ENCODE data around the gene ATG7. TPM values are rescaled to one million over a fixed set of nuclear protein-coding genes. Genes with fewer than 3 reads are reported as not detected.

Gene ATG7
- total RNA-seq, 3 donors from 2014 or later (not counting 1 experiment from before 2014, with no cell fraction given): 55.3 to 72.9 (median 68.6) TPM

DNA sequence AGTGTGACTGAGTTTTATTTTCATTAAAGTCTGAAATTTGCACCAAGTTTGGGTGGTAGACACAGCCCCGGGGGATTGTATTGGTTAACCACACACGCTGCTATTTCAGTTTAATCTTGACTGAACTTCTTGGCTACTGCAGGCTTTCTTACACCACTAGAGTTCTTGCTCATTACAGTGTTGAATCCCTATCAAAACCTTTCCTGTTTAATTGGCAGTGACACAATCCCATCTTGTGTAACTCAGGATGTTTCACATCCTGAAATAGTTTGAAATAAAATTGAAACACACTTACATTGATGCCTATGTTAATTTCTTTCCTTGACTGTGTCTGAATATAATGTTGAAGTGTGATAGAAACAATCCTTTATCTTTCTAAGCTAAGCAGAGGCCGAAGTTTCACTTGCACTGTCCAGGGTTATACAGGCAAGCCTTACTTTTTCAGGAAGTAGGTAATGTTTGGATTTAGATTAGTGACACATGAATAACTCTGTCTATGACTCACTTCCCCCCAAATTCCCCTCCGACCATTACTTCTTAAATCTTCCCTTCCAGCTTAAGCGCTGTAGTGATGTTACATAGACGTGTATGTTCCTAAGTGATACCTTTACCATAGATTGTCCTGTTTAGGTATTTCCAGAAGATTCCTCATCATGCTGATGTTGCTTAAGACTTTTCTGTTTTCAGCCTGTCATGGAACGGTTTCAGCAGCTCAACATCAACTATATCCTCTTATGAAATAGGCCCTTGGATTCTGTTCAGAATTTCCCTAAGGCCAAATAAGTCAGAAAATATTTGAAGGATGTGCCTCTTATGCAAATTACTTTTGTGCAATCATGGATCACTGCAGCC is 16.8 kb downstream of the ATG7 start:
- Histone ChIP-seq H3K36me3 (ENCODE audit: control insufficient read depth, insufficient read depth, low read length) (no peaks in the 10 kb centered on the region), H3K27me3 (ENCODE audit: control insufficient read depth, insufficient read depth, low read length) (no peaks in the 10 kb centered on the region), H3K4me1 (ENCODE audit: control insufficient read depth, insufficient read depth, low read length) (peaks cover 36% of the 10 kb centered on the region), H3K27ac (ENCODE audit: low read length) (peak overlapping the region; percentile 89), H3K9me3 (ENCODE audit: control insufficient read depth, insufficient read depth, low read length) (no peaks in the 10 kb centered on the region), H3K4me3 (ENCODE audit: low read length) (no peak overlapping the region)
- intact Hi-C loops (cut with micrococcal nuclease): no loop called here
- TF ChIP-seq, protein P1, sequence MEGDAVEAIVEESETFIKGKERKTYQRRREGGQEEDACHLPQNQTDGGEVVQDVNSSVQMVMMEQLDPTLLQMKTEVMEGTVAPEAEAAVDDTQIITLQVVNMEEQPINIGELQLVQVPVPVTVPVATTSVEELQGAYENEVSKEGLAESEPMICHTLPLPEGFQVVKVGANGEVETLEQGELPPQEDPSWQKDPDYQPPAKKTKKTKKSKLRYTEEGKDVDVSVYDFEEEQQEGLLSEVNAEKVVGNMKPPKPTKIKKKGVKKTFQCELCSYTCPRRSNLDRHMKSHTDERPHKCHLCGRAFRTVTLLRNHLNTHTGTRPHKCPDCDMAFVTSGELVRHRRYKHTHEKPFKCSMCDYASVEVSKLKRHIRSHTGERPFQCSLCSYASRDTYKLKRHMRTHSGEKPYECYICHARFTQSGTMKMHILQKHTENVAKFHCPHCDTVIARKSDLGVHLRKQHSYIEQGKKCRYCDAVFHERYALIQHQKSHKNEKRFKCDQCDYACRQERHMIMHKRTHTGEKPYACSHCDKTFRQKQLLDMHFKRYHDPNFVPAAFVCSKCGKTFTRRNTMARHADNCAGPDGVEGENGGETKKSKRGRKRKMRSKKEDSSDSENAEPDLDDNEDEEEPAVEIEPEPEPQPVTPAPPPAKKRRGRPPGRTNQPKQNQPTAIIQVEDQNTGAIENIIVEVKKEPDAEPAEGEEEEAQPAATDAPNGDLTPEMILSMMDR (IDR thresholded peaks at IDR 0.05): no peak
- ATAC-seq (peak; percentile 41 to 78 (median 47)), DNase-seq (peak in 1 of 2 donors; percentile 65)
- Mint-ChIP-seq H3K27me3 (ENCODE audit: low read depth in 2 of 2) (no peaks in the 10 kb centered on the region), H3K9me3 (no peaks in the 10 kb centered on the region), H3K36me3 (no peaks in the 10 kb centered on the region), H3K27ac (peak overlapping the region; percentile 94), H3K4me3 (peak overlapping the region; percentile 69), H3K4me1 (peaks cover 55 to 63% of the 10 kb centered on the region in 2 donors)
- 28% methylated on average over 5 of the region's 7 CpGs for WGBS (ENCODE audit: insufficient coverage)

DNA sequence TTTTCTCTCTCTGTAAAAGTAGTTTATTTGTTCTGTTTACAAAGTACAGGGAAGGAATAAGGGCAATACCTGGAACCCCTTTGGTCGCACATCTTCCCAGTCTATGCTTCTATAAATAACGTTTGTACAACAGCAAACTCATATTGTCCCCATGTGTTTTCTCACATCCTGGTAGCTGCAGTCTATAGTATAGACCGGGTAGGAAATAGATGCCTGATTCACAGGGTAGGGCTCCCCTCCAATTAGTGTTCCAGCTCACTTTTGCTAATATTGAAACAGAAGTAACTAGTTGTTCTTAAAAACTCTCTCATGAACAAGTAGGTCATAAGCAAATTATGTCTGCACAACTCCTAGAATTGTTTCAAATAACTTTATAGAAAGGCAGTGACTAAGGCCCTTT is 17.7 kb downstream of the ATG7 start:
- intact Hi-C loops (cut with micrococcal nuclease): loop anchor here (5.0 kb wide), 1 partner anchor 352 kb away; the partner anchor contains the start of gene VGLL4
- ATAC-seq: no peak
- H3K36me3 Mint-ChIP-seq: no peaks in the 10 kb centered on the region

DNA sequence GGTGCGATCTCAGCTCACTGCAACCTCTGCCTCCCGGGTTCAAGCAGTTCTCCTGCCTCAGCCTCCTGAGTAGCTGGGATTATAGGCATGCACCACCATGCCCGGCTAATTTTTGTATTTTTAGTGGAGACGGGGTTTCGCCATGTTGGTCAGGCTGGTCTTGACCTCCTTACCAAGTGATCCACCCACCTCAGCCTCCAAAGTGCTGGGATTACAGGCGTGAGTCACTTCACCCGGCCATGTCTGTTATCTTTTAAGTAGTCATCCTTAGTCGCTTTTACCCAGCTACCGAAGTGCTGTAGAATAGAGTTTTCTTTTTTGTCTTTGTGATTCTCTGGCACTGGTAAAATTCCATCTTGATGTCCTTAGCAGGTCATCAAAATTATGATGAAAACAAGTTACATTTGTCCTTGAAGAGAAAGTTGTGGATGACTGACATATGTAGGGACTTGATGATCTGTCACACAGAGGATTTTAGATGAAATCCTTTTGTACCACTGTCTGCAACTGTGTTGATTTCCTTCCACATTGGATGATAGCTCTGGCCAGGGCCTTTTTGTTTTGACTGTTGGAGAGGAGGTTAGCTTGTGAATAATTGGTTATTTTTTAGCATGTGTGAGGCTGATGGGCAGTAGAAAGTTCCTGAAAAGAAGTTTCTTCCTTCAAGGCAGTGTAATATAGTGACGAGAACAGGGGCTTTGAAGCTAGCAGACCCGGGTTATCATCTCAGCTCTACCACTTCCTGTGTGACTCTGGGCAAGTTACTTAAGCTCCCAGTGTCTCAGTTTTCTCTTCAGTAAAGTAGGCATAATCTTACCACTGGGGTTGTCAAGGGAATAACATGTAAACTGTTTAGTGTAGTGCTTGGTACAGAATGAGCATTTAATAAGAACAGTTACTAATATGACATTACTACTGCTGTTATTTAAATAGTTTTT is 18.8 kb downstream of the ATG7 start:
- TF ChIP-seq, protein P1 (IDR thresholded peaks at IDR 0.05): no peak
- Mint-ChIP-seq H3K36me3 (no peaks in the 10 kb centered on the region), H3K27ac (peak overlapping the region; percentile 94), H3K9me3 (no peaks in the 10 kb centered on the region), H3K27me3 (ENCODE audit: low read depth in 2 of 2) (no peaks in the 10 kb centered on the region), H3K4me3 (peak overlapping the region; percentile 74), H3K4me1 (peaks cover 57 to 61% of the 10 kb centered on the region in 2 donors)
- intact Hi-C loops (cut with micrococcal nuclease): loop anchor here (1.0 to 5.0 kb wide), 4 partner anchors 10 to 351 kb away; partner anchors contain the start of genes ATG7 and VGLL4
- no peaks in the 10 kb centered on the region for H3K36me3 ChIP-seq (ENCODE audit: control insufficient read depth, insufficient read depth, low read length)
- peak overlapping the region; percentile 89 for H3K27ac ChIP-seq (ENCODE audit: low read length)
- no peaks in the 10 kb centered on the region for H3K27me3 ChIP-seq (ENCODE audit: control insufficient read depth, insufficient read depth, low read length)
- H3K4me3 ChIP-seq (ENCODE audit: low read length): no peak overlapping the region
- H3K9me3 ChIP-seq (ENCODE audit: control insufficient read depth, insufficient read depth, low read length): no peaks in the 10 kb centered on the region
- ATAC-seq (peak; percentile 83 to 93 (median 92)), DNase-seq (peak; percentile 34 to 77)
- peaks cover 36% of the 10 kb centered on the region for H3K4me1 ChIP-seq (ENCODE audit: control insufficient read depth, insufficient read depth, low read length)
- 71% methylated on average over 10 of the region's 11 CpGs for WGBS (ENCODE audit: insufficient coverage)

More for the DNA sequence above, 17.7 kb downstream of the ATG7 start:
- no peak for DNase-seq
- no peaks in the 10 kb centered on the region for H3K9me3 Mint-ChIP-seq
- Histone ChIP-seq H3K27me3 (ENCODE audit: control insufficient read depth, insufficient read depth, low read length) (no peaks in the 10 kb centered on the region), H3K4me3 (ENCODE audit: low read length) (no peak overlapping the region), H3K9me3 (ENCODE audit: control insufficient read depth, insufficient read depth, low read length) (no peaks in the 10 kb centered on the region), H3K36me3 (ENCODE audit: control insufficient read depth, insufficient read depth, low read length) (no peaks in the 10 kb centered on the region), H3K27ac (ENCODE audit: low read length) (peak overlapping the region; percentile 89), H3K4me1 (ENCODE audit: control insufficient read depth, insufficient read depth, low read length) (peaks cover 36% of the 10 kb centered on the region)
- H3K4me1 Mint-ChIP-seq: peaks cover 55 to 63% of the 10 kb centered on the region in 2 donors
- H3K27me3 Mint-ChIP-seq (ENCODE audit: low read depth in 2 of 2): no peaks in the 10 kb centered on the region
- peak overlapping the region; percentile 94 for H3K27ac Mint-ChIP-seq
- TF ChIP-seq, protein P1 (IDR thresholded peaks at IDR 0.05): no peak
- H3K4me3 Mint-ChIP-seq: peak overlapping the region; percentile 60
- no CpG with 5 or more reads among the region's 3 CpGs for WGBS (ENCODE audit: insufficient coverage)

Measured in natural killer cell (primary cell).